OCI-LY1 (cell line): ENCODE measurements around the gene NFIA.

ENCODE experiments used
- CTCF ChIP-seq: fragments of 200-600 bp; sonication (generic), shearing (Covaris generic); IDR thresholded peaks from 2 replicates; pipeline ENCODE4 v1.5.1; 2017; ENCODE audit warnings: mild to moderate bottlenecking, antibody characterized with exemption, low read length, moderate library complexity, mixed read lengths
- EZH2 ChIP-seq: fragments of 200-600 bp; sonication (generic), shearing (Covaris generic); IDR thresholded peaks from 2 replicates; pipeline ENCODE4 v1.8.0; 2017; ENCODE audit warnings: borderline replicate concordance, mixed run types, mild to moderate bottlenecking, antibody characterized with exemption, low read length, moderate library complexity, mixed read lengths

- TF ChIP-seq EZH2 (no peak), CTCF (no peak)
Observed at GRCh38 chr1:61419657-61420056, 337.3 kb downstream of the NFIA start.
